Cardiac septum (tissue), 1 donor: ENCODE results near the gene TPCN2. TPM values are rescaled to one million over a fixed set of nuclear protein-coding genes. Genes with fewer than 3 reads are reported as not detected.
"Not testable (repeated sequence)": the region's sequence is repeated elsewhere in the genome, so short reads cannot be mapped to it uniquely, and the experiment has no call there.

ENCODE experiments used
- DNase-seq: peaks from one replicate; pipeline ENCODE4 v3.0.0-alpha.2; 2020; ENCODE audit warnings: low spot score
- intact Hi-C: fragments of 100-400 bp; cut with DNase I; formaldehyde crosslinking; loops from one replicate; pipeline ENCODE4 v1.14.0; 2022
- long read RNA-seq: library from polyadenylated mRNA; unstranded; transcript quantifications from one replicate; pipeline ENCODE4 v2.0.0, GENCODE V29; 2021
- total RNA-seq: library from RNA; stranded (reverse); fragmentation: NEBNext Ultra II Directional; extraction: Animal tissue kit (Norgen Biotek cat#: 25700); gene quantifications from one replicate; pipeline ENCODE4 v1.2.1, GENCODE V29; 2021
- donor health status: DM: no; HTN: no; CAD: no.

The TPCN2 gene
- 12.5 TPM for total RNA-seq
- long read RNA-seq, partial matches to known transcripts = 12 of 32 reads
- long read RNA-seq, other reads (novel, unspliced or antisense) = 17 of 32 reads

GRCh38 chr11:69048694-69049489 lies at the start of gene TPCN2:
Gene TPCN2, plus strand, starts transcription at chr11:69048932. Its CDS starts 66 bp downstream, at chr11:69048998.
- DNase-seq = peak; percentile 95
- intact Hi-C loops = loop anchor here (5.0 kb wide), 1 partner anchor 147 kb away; the partner anchor contains the start of genes IGHMBP2 and MRPL21

GRCh38 chr11:68999093-68999747 lies 49.5 kb upstream of the TPCN2 start:
- intact Hi-C loops = no loop called here
- DNase-seq = peak; percentile 41

DNA sequence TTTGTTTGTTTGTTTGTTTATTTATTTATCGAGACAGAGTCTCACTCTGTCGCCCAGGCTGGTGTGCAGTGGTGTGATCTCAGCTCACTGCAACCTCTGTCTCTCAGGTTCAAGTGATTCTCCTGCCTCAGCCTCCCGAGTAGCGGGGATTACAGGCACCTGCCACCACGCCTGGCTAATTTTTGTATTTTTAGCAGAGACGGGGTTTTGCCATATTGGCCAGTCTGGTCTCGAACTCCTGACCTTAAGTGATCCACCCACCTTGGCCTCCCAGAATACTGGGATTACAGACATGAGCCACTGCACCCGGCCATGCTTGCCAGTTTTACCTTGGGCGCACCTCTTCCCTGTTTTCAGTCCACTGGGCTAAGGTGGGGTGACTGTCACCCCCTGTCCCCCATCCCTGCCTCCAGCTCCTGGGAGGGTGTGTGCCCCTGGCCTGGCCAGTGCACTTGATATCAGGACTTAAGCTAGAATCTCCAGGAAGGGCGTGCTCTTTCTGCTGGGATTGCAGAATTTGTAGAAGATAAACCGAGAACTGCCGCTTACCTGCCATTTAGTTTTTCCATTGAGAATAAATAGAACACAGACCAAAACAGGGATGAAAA lies 48.9 kb upstream of the TPCN2 start:
- DNase-seq = peak; percentile 36

DNA sequence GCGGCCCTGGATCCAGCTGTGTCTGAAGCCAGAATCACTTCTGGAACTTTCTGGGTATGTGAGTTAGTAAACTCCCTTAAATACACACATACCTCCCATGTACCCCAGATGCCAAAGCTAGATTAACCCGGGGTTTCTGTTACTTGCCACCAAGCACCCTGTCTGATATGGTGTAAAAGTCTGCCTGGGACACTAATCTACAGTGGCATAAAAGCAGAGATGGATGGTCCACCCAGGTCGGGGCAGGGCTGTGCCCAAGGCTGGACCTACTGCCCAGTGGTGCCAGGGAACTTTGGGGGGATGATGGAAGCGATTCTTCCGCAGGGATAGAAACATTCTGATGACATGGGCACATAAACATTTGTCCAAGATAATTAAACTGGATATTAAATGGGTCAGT lies 48.3 kb upstream of the TPCN2 start:
- intact Hi-C loops = no loop called here
- peak; percentile 31 for DNase-seq

More for the DNA sequence above, 48.9 kb upstream of the TPCN2 start:
- intact Hi-C loops = not testable (repeated sequence)

GRCh38 chr11:69000831-69001242 lies 47.9 kb upstream of the TPCN2 start:
- intact Hi-C loops = no loop called here

GRCh38 chr11:69001243-69002081 lies 47.3 kb upstream of the TPCN2 start:
- intact Hi-C loops = no loop called here
- DNase-seq = peak; percentile 66

More at GRCh38 chr11:69000831-69001242, 47.9 kb upstream of the TPCN2 start:
- peak; percentile 53 for DNase-seq

DNA sequence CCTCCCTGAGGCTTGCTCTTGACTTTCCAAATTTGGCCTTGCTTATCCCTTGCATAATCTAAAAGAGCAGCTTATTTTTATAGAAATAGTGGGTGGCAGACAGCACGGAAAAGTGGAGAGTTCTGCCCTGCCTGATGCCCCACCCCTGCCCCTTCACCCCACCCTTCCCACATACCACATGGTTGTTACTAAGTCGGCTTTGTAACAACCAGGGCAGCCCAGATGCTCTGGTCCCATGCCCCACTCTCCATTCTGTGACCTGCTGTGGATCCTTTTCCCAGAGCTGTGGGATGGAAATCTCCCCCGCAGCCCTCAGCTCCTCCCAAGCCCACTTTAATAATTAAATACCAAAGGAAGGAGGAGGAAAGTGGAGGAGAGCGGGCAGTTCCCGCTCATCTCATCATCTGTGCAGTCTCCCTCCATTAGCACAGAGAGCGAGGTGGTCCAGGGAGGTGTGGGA lies 46.6 kb upstream of the TPCN2 start:
- intact Hi-C loops = no loop called here
- peak; percentile 47 for DNase-seq

DNA sequence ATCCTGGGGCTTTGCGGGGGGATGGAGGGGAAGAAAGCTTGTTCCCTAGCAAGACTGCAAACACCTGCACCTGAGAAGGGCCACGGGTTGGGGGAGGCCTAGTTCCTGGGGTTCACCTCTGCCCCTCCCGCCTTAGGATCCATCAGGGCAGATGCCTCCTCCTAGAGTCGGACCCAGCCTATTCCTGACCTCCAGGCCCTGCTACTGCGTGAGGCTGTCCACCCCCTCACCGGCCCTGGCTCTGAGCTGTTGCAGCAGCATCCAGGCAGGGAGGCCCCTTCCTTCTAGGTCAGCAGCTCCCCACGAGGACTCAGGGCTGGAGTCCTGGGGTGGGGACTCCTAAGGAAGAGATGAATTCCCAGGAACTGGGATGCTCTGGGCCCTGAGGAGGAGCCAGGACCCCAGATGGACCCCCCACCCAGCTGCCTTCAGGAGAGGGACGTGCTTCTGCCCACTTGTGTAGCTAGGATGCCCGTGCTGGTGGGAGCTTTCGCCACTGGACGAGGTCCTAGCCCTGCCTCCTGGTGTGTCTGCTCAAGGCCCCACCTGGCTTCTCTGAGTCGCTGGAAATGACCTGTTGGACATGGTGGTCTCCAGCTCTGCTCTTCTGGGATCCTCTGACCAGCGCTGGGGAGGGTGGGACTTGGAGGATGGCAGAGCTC lies 46.0 kb upstream of the TPCN2 start:
- intact Hi-C loops = no loop called here
- peak; percentile 58 for DNase-seq

- intact Hi-C loops = no loop called here
- peak; percentile 54 for DNase-seq
These were observed 45.3 kb upstream of the TPCN2 start for GRCh38 chr11:69003301-69003865.

DNA sequence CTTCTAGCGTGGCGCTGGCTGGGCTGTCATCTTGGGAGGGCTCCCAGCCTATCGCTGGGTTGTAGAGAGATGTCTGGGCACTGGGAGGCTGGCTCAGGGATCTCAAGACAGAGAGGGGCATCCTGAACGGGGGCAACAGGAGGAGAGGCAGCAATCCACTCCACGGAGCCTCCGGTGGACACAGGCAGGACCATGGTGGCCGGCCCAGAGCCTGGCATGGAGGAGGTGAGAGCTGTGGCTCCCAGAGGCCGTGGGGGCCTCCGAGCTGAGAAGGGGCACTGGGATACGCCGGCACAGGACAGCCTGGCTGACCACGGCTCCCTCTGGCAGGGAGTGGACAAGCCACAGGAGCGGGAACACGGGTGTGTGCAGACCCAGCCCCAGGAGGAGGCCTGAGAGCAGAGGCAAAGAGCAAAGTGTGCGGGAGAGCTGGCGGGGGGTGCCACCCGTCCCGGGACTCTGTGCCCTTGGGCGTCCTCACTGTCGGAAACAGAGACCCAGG lies 44.8 kb upstream of the TPCN2 start:
- intact Hi-C loops = no loop called here
- peak; percentile 72 for DNase-seq

- peak; percentile 59 for DNase-seq
- intact Hi-C loops = no loop called here
These were observed 44.1 kb upstream of the TPCN2 start for GRCh38 chr11:69004411-69005182.

- DNase-seq = peak; percentile 38
- intact Hi-C loops = no loop called here
These were observed 43.5 kb upstream of the TPCN2 start for GRCh38 chr11:69005183-69005630.

GRCh38 chr11:69005631-69006368 lies 42.9 kb upstream of the TPCN2 start:
- DNase-seq = peak; percentile 68
- intact Hi-C loops = no loop called here

- DNase-seq = no peak
- intact Hi-C loops = no loop called here
These were observed 41.9 kb upstream of the TPCN2 start for GRCh38 chr11:69006816-69007215.

- peak; percentile 51 for DNase-seq
- intact Hi-C loops = no loop called here
These were observed 40.8 kb upstream of the TPCN2 start for GRCh38 chr11:69007975-69008381.

- peak; percentile 76 for DNase-seq
- intact Hi-C loops = no loop called here
These were observed 39.8 kb upstream of the TPCN2 start for GRCh38 chr11:69008737-69009440.
